PC-9 (cell line): ENCODE data around the gene NUMB. TPM values are rescaled to one million over a fixed set of nuclear protein-coding genes. Genes with fewer than 3 reads are reported as not detected.
"Not testable (repeated sequence)": the region's sequence is repeated elsewhere in the genome, so short reads cannot be mapped to it uniquely, and the experiment has no call there.

Experiments used
- BruUV-seq: library from RNA; stranded (reverse); fragments of 400-500 nt; replicated peaks from 2 replicates; lab custom pipeline; 2021; lab: Mats Ljungman, UMichigan
- CTCF ChIA-PET: fragments of 300-600 bp; sonication (Branson Sonifier 250); formaldehyde crosslinking; loops from one replicate; lab custom pipeline; 2022; ENCODE audit warnings: antibody characterized with exemption; lab: Charles Lee
- POLR2A ChIA-PET: fragments of 300-600 bp; sonication (Branson Sonifier 250); formaldehyde crosslinking; loops from one replicate; lab custom pipeline; 2022; ENCODE audit warnings: antibody characterized with exemption; ENCODE audit not compliant: unreplicated experiment; lab: Charles Lee
- DNase-seq, 2 experiments: peaks; one replicate each; pipeline versions ENCODE4 v3.0.0 to v3.0.0-alpha.2; 2015 to 2022; ENCODE audit warnings: mixed read lengths in 1 of 2
- H2AFZ ChIP-seq: fragments of 200-600 bp; sonication (generic); 2 replicates; pipeline ENCODE4 v1.8.1; 2017; ENCODE audit warnings: antibody characterized with exemption
- H3F3A ChIP-seq: fragments of 200-600 bp; sonication (generic); 2 replicates; pipeline ENCODE4 v1.8.1; 2017; ENCODE audit warnings: antibody characterized with exemption, mild to moderate bottlenecking, low read depth; ENCODE audit not compliant: insufficient read depth
- H3K27ac ChIP-seq: fragments of 200-600 bp; sonication (generic); 2 replicates; pipeline ENCODE4 v1.6.1; 2016; ENCODE audit warnings: mixed run types
- H3K27me3 ChIP-seq: fragments of 200-600 bp; sonication (generic); 2 replicates; pipeline ENCODE4 v1.6.1; 2016; ENCODE audit warnings: low read depth, mixed run types; ENCODE audit not compliant: insufficient read depth
- H3K36me3 ChIP-seq: fragments of 200-600 bp; sonication (generic); 2 replicates; pipeline ENCODE4 v1.6.1; 2016; ENCODE audit warnings: low read depth, mixed run types
- H3K4me1 ChIP-seq: fragments of 200-600 bp; sonication (generic); replicated peaks from 2 replicates; pipeline ENCODE4 v1.6.1; 2016; ENCODE audit warnings: mixed run types; ENCODE audit not compliant: insufficient read depth
- H3K4me2 ChIP-seq: fragments of 200-600 bp; sonication (generic); 2 replicates; pipeline ENCODE4 v1.6.1; 2017; ENCODE audit warnings: mixed run types
- H3K4me3 ChIP-seq: fragments of 200-600 bp; sonication (generic); 2 replicates; pipeline ENCODE4 v1.6.1; 2016; ENCODE audit warnings: mixed run types
- H3K79me2 ChIP-seq: fragments of 200-600 bp; sonication (generic); 2 replicates; pipeline ENCODE4 v1.6.1; 2017; ENCODE audit warnings: low read depth, mixed run types
- H3K9me2 ChIP-seq: fragments of 200-600 bp; sonication (generic); 2 replicates; pipeline ENCODE4 v1.8.1; 2017; ENCODE audit warnings: mild to moderate bottlenecking; ENCODE audit not compliant: insufficient read depth
- H3K9me3 ChIP-seq: fragments of 200-600 bp; sonication (generic); 2 replicates; pipeline ENCODE4 v1.8.1; 2016; ENCODE audit warnings: low read depth; ENCODE audit not compliant: insufficient read depth
- H4K20me1 ChIP-seq: fragments of 200-600 bp; sonication (generic); 2 replicates; pipeline ENCODE4 v1.8.1; 2017; ENCODE audit not compliant: insufficient read depth
- CTCF ChIP-seq: fragments of 200-600 bp; sonication (generic); conservative IDR thresholded peaks from 2 replicates; pipeline ENCODE4 v1.6.1; 2017; ENCODE audit warnings: mixed run types, antibody characterized with exemption, mild to moderate bottlenecking, moderate library complexity
- EZH2 ChIP-seq: fragments of 200-600 bp; sonication (generic); IDR thresholded peaks from 2 replicates; pipeline ENCODE4 v1.8.0; 2017; ENCODE audit warnings: antibody characterized with exemption, low read depth
- intact Hi-C: fragments of 100-400 bp; cut with micrococcal nuclease; formaldehyde crosslinking; loops from one replicate; pipeline ENCODE4 v1.10.0; 2022; ENCODE audit not compliant: unreplicated experiment
- total RNA-seq: library from RNA; stranded (reverse); gene quantifications from 2 replicates; pipeline ENCODE4 v1.2.3, GENCODE V29; 2021

Gene NUMB
- total RNA-seq, 1 experiment from 2014 or later = 64.5 TPM

- Histone ChIP-seq H3K4me1 (peaks cover 8% of the 10 kb centered on the region; the same call in 1 of the 2 replicates), H3K36me3 (no peaks in the 10 kb centered on the region), H3K4me2 (no peak overlapping the region), H3K4me3 (no peak overlapping the region), H4K20me1 (no peaks in the 10 kb centered on the region), H3K9me2 (no peaks in the 10 kb centered on the region), H3F3A (peaks cover 5% of the 10 kb centered on the region; the same call in 1 of the 2 replicates), H3K9me3 (no peaks in the 10 kb centered on the region), H3K27me3 (no peaks in the 10 kb centered on the region), H2AFZ (no peak overlapping the region), H3K79me2 (no peaks in the 10 kb centered on the region), H3K27ac (no peak overlapping the region)
- ChIA-PET CTCF (interaction anchor here (0.6 kb wide), 1 partner anchor 163 kb away, joined by 7 read pairs; no protein-coding TSS in a partner anchor), POLR2A (no interaction called here)
- no peak for DNase-seq
- intact Hi-C loops = no loop called here
- BruUV-seq = no TSS peak
- no peak for TF ChIP-seq CTCF
- no peak for TF ChIP-seq EZH2
These were observed 145.7 kb downstream of the NUMB start for GRCh38 chr14:73312687-73313086.

GRCh38 chr14:73311708-73312030, 146.7 kb downstream of the NUMB start:
- H3K79me2 ChIP-seq = no peaks in the 10 kb centered on the region
- no peak overlapping the region for H3K4me3 ChIP-seq
- no peak overlapping the region for H3K27ac ChIP-seq
- DNase-seq = no peak
- no TSS peak for BruUV-seq
- no peaks in the 10 kb centered on the region for H3K9me3 ChIP-seq
- no peaks in the 10 kb centered on the region for H4K20me1 ChIP-seq
- no peaks in the 10 kb centered on the region for H3K9me2 ChIP-seq
- H2AFZ ChIP-seq = no peak overlapping the region
- POLR2A ChIA-PET = no interaction called here
- intact Hi-C loops = no loop called here
- TF ChIP-seq CTCF = no peak
- no peak for TF ChIP-seq EZH2
- CTCF ChIA-PET = no interaction called here
- peaks cover 5% of the 10 kb centered on the region; the same call in 1 of the 2 replicates for H3F3A ChIP-seq
- H3K4me1 ChIP-seq = peaks cover 8% of the 10 kb centered on the region; the same call in 1 of the 2 replicates
- no peak overlapping the region for H3K4me2 ChIP-seq
- no peaks in the 10 kb centered on the region for H3K36me3 ChIP-seq
- no peaks in the 10 kb centered on the region for H3K27me3 ChIP-seq

- not testable (repeated sequence) for H3K4me3 ChIP-seq
These were observed 149.1 kb downstream of the NUMB start for GRCh38 chr14:73309207-73309606.

GRCh38 chr14:73307261-73307660, 151.1 kb downstream of the NUMB start:
- ChIA-PET POLR2A (interaction anchor here (0.7 kb wide), 1 partner anchor 32 kb away, joined by 5 read pairs; no protein-coding TSS in a partner anchor), CTCF (no interaction called here)
- peaks cover 8% of the 10 kb centered on the region; the same call in 1 of the 2 replicates for H3K4me1 ChIP-seq
- TF ChIP-seq CTCF = no peak
- no peak for TF ChIP-seq EZH2
- H2AFZ ChIP-seq = no peak overlapping the region
- no peaks in the 10 kb centered on the region for H3K36me3 ChIP-seq
- H3K4me2 ChIP-seq = no peak overlapping the region
- H4K20me1 ChIP-seq = no peaks in the 10 kb centered on the region
- H3K27ac ChIP-seq = no peak overlapping the region
- H3K4me3 ChIP-seq = no peak overlapping the region
- intact Hi-C loops = no loop called here
- no peak for DNase-seq
- no peaks in the 10 kb centered on the region for H3K27me3 ChIP-seq
- no peaks in the 10 kb centered on the region for H3K79me2 ChIP-seq
- H3F3A ChIP-seq = peaks cover 5% of the 10 kb centered on the region; the same call in 1 of the 2 replicates
- no TSS peak for BruUV-seq
- H3K9me2 ChIP-seq = no peaks in the 10 kb centered on the region
- no peaks in the 10 kb centered on the region for H3K9me3 ChIP-seq

More at GRCh38 chr14:73309207-73309606, 149.1 kb downstream of the NUMB start:
- H3K27me3 ChIP-seq, BruUV-seq, H3K36me3 ChIP-seq, DNase-seq, H3F3A ChIP-seq, intact Hi-C loops, H3K4me2 ChIP-seq, H2AFZ ChIP-seq, H3K79me2 ChIP-seq, H4K20me1 ChIP-seq, H3K9me3 ChIP-seq, POLR2A ChIA-PET, H3K9me2 ChIP-seq, H3K4me1 ChIP-seq, CTCF ChIA-PET, H3K27ac ChIP-seq: not testable (repeated sequence)
